Left ventricle myocardium inferior (tissue), 1 donor: Measurements from ENCODE around the gene DAB1. TPM values are rescaled to one million over a fixed set of nuclear protein-coding genes. Genes with fewer than 3 reads are reported as not detected.

ENCODE experiments used
- DNase-seq: peaks from one replicate; pipeline ENCODE4 v3.0.0-alpha.2; 2020
- H3K27ac ChIP-seq: fragments of 200-600 bp; replicated peaks from 2 replicates; pipeline ENCODE4 v1.8.0; 2021
- H3K27me3 ChIP-seq: fragments of 200-600 bp; 2 replicates; pipeline ENCODE4 v1.8.0; 2021; ENCODE audit warnings: low read depth
- H3K36me3 ChIP-seq: fragments of 200-600 bp; 2 replicates; pipeline ENCODE4 v1.8.0; 2021
- H3K4me1 ChIP-seq: fragments of 200-600 bp; 2 replicates; pipeline ENCODE4 v1.8.0; 2021
- H3K4me3 ChIP-seq: fragments of 200-600 bp; 2 replicates; pipeline ENCODE4 v1.8.0; 2021; ENCODE audit warnings: mild to moderate bottlenecking, moderate library complexity
- H3K9me3 ChIP-seq: fragments of 200-600 bp; replicated peaks from 2 replicates; pipeline ENCODE4 v1.8.0; 2021
- CTCF ChIP-seq: fragments of 200-600 bp; IDR thresholded peaks from 2 replicates; pipeline ENCODE4 v1.8.0; 2021; ENCODE audit warnings: antibody characterized with exemption, mild to moderate bottlenecking, borderline replicate concordance
- intact Hi-C: fragments of 100-400 bp; cut with micrococcal nuclease; formaldehyde crosslinking; loops from one replicate; pipeline ENCODE4 v1.11.0; 2022
- total RNA-seq: library from RNA; stranded (reverse); fragmentation: NEBNext Ultra II Directional; extraction: Animal tissue kit (Norgen Biotek cat#: 25700); gene quantifications from one replicate; pipeline ENCODE4 v1.2.1, GENCODE V29; 2021
- donor health status: DM: no; HTN: yes; CAD: no; lungs with severe emphysema.

DAB1 gene
- total RNA-seq, 1 donor from 2014 or later: 0.77 TPM

DNA sequence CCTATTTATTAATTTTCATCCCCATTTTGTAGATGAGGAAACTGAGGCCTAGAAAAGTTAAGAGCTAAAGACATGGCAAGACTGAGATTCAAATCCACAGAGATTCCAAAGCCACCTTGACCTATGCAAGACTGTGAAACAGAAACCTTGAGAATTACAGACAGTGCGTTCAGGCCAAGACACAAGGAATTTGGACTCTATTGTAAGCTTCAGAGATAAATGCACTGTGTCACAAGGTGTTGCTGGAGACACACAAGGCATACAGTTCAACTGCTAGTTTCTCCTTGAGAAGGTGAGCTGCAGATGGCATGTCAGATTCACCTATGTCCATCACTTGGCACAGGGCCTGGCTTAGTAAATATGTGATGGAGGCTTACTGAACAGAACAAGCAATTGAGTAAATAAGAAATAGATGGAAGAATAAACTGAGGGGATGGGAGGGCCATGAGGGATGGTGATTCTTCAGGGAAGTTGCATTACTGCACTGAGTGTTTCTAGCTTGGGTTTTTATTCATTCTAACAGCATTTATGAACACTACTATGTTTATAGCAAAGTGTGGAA, 215.0 kb downstream of the DAB1 start:
- Histone ChIP-seq H3K27ac (no peak overlapping the region), H3K27me3 (no peaks in the 10 kb centered on the region), H3K4me1 (peaks cover 15% of the 10 kb centered on the region), H3K4me3 (no peak overlapping the region), H3K36me3 (no peaks in the 10 kb centered on the region), H3K9me3 (no peaks in the 10 kb centered on the region)
- DNase-seq: no peak
- TF ChIP-seq CTCF: no peak
- intact Hi-C loops: no loop called here

DNA sequence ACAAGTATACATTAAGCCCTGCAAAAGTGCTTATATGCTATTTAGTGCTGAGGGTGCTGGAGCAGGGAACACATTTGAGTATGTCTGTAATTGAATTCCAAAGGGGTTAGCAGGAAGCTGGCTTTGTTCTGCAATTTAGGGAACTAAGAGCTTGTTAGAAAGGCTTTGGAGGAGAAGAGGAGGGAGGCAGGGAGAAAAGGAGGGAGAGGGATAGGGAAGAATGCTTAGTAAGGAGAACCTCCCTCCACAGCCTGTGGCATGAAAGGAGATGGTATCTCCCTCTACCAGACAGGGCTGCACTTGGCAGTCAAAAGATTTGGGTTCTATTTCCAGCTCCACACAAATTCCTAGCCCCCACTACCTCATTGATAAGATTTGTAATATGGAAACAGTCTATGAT, 217.8 kb downstream of the DAB1 start:
- intact Hi-C loops: no loop called here
- no peak for TF ChIP-seq CTCF

GRCh38 chr1:57204942-57205787, 218.7 kb downstream of the DAB1 start:
- no peak for TF ChIP-seq CTCF
- no peak for DNase-seq
- intact Hi-C loops: no loop called here

More for the DNA sequence above, 217.8 kb downstream of the DAB1 start:
- H3K27me3 ChIP-seq: no peaks in the 10 kb centered on the region
- no peaks in the 10 kb centered on the region for H3K9me3 ChIP-seq
- no peaks in the 10 kb centered on the region for H3K36me3 ChIP-seq
- H3K27ac ChIP-seq: no peak overlapping the region
- H3K4me3 ChIP-seq: no peak overlapping the region
- DNase-seq: no peak
- peaks cover 15% of the 10 kb centered on the region for H3K4me1 ChIP-seq

GRCh38 chr1:57204091-57204490, 219.8 kb downstream of the DAB1 start:
- no peak overlapping the region for H3K4me3 ChIP-seq
- intact Hi-C loops: no loop called here
- H3K36me3 ChIP-seq: no peaks in the 10 kb centered on the region
- DNase-seq: no peak
- TF ChIP-seq CTCF: no peak
- H3K27ac ChIP-seq: no peak overlapping the region
- H3K4me1 ChIP-seq: peaks cover 12% of the 10 kb centered on the region
- no peaks in the 10 kb centered on the region for H3K9me3 ChIP-seq
- no peaks in the 10 kb centered on the region for H3K27me3 ChIP-seq

More at GRCh38 chr1:57204942-57205787, 218.7 kb downstream of the DAB1 start:
- no peak overlapping the region for H3K27ac ChIP-seq
- H3K9me3 ChIP-seq: no peaks in the 10 kb centered on the region
- no peaks in the 10 kb centered on the region for H3K27me3 ChIP-seq
- peaks cover 15% of the 10 kb centered on the region for H3K4me1 ChIP-seq
- H3K4me3 ChIP-seq: no peak overlapping the region
- H3K36me3 ChIP-seq: no peaks in the 10 kb centered on the region

- peaks cover 16% of the 10 kb centered on the region for H3K4me1 ChIP-seq
- DNase-seq: no peak
- H3K36me3 ChIP-seq: no peaks in the 10 kb centered on the region
- H3K9me3 ChIP-seq: no peaks in the 10 kb centered on the region
- H3K4me3 ChIP-seq: no peak overlapping the region
- no peak for TF ChIP-seq CTCF
- intact Hi-C loops: no loop called here
- no peaks in the 10 kb centered on the region for H3K27me3 ChIP-seq
- H3K27ac ChIP-seq: no peak overlapping the region
These were observed 221.6 kb downstream of the DAB1 start for GRCh38 chr1:57202241-57202640.
